Measurements from ENCODE around the gene ARID1B.

Gene ARID1B

DNA sequence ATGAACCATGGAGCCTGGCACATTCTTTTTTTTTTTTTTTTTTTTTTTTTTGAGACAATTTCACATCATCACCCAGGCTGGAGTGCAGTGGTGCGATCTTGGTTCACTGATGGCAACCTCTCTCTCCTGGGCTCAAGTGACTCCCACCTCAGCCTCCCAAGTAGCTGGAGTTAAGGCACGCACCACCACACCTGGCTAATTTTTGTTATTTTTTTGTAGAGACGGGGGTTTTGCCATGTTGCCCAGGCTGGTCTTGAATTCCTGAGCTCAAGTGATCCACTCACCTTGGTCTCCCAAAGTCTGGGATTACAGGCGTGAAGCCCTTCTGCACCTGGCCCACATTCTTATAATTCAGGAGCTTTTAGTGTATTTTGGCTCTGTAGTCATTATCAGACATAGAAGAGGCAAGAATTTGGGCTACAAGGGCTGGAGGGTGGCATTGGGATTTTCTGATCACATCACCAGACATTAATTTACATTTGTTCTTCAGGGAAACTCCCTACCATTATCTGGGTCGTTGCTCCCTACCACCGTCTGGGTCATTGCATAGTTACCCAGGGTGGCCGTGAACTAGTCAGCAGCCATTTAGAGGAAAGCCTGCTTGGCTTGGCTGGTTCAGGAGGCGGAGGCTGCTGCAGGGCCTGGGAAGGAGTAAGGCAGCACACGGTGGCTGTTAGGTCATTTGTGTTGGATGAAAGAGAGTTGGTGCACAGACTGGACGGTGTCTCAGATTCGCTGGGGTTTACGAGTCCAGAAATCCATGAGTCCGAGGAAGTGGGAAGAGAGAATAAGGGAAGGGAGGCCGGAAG, 17.6 kb downstream of the ARID1B start:
- DNase-seq = no peak

DNA sequence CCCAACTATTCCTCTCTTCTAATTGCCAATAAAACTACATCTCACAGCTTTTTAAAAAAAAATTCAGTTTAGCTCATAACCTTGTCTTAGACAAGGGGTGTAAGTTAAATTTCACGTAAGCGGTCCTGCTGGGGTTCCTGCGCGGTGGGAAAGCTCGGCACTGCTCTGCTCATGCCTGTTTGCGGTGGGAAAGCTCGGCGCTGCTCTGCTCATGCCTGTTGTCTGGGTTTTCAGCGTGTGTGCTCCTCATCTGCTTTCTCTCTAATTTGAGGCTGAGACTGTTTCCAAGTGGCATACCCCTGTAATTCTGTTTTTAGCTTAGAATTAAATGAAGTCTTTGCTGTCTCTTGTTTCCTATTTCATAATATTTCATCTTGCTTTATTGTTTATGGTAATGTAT, 18.6 kb downstream of the ARID1B start:
- DNase-seq = no peak

GRCh38 chr6:156796627-156797026, 19.4 kb downstream of the ARID1B start:
- no peak for DNase-seq

DNA sequence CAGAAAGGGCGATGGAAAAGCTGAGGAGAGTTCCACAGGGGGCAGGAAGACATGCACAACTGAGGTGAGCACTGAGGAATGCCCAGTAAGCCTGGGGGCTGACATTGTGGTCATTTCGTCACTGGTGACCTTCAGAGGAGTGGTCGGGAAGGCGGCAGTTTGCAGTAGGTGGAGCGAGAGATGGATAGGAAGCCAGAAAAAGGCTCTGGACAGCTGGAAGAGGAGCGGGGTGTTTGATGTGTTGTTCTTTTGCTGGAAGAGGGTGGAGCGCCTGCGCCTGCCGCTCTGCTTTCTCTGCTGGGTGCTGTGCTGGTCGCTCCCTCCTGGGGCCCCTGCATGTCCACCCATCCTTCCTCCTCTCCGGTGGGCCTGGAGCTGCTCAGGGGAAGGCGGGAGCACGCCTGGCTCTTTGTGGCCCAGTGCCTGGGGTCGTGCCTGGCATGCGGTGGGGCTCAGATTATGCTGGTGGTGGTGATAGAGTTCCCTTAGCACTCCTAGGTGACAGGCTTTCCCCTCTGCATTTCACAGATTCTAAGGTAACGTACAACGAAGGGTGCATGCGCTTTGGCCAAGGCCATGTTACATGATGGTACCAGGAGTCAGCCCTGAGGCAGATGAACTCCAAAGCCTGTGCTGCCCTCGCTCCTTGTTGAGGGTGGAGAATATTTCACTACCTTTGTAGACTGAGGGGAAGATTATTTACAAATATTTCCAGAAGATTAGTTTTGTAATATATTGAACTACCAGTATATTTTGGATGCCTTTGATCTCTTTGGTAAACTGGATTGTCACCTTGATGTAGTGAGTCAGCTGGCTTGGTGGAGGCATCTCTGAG, 20.9 kb downstream of the ARID1B start:
- no peak for DNase-seq

DNA sequence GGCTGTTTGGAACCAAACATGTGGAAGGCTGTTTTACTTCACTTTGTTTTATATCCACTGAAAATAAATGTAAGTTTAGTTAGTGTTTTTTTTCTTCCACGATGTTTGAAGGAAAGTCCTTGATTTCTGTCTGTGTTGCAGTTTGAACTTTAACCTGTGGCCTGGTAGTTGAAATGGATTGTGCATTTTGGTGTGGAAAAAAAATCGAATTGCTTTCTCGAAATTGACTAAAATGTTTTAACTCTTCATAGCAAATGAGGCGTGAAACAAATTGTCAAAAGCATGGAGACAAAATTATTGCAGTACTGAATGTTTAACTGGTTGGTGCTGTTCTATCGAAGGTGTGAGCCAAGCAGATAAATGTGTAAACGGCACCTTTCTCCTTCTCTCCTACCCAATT, 24.5 kb downstream of the ARID1B start:
- no peak for DNase-seq

DNA sequence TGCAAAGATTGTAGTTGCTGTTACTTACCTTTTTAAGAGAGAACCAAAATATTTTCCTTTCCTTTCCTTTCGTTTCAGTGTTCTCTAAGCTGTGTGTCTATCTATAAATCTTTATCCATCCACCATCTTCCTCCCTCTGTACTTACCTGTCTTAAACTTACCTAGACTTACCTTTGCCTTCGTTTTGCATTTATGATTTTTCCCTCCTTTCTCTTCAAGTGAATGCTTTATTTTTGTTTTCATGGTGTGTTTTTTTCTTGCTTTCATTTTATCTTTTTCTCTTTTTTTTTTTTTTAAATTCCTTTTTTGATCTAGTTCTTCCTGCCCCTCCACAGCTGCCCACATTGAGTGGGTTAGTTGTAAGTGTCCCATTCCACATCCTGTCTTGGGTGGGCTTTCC, 26.2 kb downstream of the ARID1B start:
- DNase-seq = no peak

GRCh38 chr6:156804402-156804801, 27.2 kb downstream of the ARID1B start:
- no peak for DNase-seq

DNA sequence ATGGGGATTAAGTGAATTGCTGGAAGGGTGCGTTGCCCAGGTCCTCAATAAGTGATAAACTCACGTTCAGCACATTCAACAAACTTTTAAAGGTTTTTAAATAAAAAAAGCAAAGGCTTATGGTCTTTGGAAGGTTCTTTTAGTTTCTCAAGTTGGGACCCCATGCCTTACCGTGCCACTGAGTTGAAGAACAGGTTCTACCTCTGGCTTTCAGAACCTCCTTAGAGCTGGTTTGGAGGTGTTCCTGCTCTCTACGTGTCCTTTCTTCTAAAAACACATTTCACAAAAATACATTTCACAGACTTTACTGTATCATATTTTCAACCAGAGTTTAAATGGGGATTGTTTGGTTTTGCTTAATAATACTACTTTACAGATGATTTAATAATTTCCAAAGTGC, 29.0 kb downstream of the ARID1B start:
- DNase-seq = no peak

- DNase-seq = no peak
These were observed 29.9 kb downstream of the ARID1B start for GRCh38 chr6:156807028-156807427.

GRCh38 chr6:156807795-156808194, 30.6 kb downstream of the ARID1B start:
- DNase-seq = no peak

DNA sequence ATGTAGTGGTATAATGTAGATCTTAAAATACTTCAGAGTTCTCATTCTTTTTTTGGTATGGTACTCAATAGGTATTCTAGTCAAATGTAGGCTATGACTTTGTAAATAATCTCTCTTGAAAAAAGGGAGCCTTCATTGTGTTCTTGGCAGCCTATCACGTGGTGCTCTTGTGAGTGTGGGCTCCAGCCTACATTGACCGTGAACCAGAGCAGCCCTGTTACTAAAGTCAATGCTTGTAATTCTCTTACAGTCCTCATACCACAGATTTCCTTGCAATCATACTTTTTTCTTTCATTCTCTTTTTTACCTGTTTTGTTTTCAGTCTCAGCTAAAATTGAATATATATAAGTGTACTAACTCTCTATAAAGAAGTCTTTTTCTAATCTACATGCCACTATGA, 31.1 kb downstream of the ARID1B start:
- no peak for DNase-seq

DNA sequence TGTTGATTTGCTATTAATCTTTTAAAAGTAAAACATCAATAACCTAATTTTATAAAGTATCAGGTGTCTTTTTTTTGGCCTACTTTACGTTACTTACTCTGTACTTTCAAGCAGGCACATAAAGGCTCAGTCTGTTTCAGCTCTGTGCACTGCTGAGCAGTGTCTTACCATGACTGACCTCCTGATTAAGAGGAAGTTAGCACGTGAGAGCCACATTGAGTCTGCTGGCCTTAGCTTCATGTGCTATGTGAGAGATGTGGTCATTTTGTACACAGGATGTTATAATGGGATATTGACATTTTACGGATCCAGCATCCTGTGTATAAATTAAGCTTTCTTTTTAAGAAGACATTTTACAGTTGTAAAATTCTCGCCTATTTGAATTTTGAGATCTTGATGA, 31.9 kb downstream of the ARID1B start:
- no peak for DNase-seq

DNA sequence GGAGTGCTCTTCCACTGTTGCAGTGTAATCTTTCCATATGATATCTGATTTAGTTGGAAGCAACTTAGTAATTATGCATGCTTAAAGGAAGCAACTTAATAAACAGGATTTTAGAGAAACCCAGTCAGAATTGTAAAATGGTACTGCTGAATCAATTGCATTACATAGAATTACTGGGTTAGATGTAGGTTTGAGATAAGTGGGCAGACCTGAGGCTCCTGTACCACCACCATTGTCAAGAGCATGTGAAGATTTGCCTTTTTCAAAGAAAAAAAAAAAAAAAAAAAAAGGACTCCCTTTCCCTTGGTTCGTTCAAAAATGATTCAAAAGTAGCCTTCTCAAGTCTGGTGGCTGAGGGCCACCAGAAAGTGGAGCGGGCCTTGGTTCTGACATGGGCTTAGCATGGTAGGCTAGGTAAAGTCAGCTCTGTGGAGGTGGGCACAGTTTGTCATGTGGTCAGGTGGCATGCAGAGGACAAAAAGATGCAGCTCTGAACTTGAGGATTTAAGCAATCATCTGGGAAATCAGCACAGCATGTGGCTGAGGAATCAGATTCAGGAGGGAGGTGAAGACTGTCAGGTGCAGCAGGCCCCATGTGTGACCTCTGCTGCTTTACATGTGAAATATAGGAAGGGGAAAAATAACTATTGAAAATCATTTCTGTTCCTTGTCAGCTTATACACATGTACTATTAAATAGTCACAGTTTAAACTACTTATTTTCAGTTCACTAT, 32.4 kb downstream of the ARID1B start:
- DNase-seq = no peak

GRCh38 chr6:156814036-156814581, 36.9 kb downstream of the ARID1B start:
- DNase-seq = no peak

- DNase-seq = no peak
These were observed 39.3 kb downstream of the ARID1B start for GRCh38 chr6:156816505-156816904.

DNA sequence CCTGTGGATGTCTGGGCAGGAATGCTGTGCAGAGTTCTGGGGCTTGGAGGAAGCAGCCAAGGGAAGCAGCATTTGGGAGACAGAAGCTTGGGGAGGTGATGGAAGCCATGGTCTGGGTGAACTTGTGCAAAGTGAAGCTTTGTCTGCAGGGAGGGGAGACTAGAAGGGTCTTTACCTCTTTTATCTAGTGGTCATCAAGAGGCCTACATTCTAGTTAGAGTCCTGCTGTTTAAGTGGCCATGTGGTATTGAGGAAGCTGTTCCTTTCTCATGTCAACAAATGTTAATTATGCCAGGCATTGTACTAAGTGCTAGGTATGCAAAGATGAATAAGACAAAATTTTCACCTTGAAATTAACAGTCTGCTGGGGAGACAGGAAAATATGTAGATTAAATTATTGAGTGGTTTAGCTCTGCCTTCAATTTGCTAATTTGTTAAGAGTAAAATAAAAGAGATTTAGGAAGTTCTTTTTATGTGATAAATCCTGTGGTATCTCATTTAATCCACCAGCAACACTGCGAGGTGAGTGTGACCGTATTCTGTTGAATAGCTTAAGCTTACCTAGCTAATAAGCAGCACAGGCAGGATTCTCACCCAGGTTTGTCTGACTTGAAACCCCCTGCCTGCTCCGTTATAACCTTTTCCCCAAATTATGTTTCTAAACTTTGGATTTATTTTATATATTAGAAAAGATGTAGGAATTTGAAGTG, 43.1 kb downstream of the ARID1B start:
- DNase-seq = no peak

DNA sequence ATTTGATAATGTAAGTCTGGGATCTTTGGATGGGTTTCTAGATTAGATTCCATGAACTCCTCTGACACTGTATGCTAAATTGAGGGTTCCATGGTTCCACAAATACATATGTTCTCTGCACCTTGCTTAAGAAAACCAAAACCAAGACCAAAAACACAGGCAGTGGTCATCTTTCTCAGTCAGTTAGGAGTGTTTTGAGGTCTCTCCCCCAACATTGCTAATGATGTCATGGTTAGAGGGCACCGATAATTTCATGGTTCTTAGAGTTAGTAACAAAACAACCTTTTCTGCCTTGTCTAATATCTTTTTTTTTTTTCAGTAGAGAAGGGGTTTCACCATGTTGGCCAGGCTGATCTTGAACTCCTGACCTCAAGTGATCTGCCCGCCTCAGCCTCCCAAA, 44.5 kb downstream of the ARID1B start:
- no peak for DNase-seq

DNA sequence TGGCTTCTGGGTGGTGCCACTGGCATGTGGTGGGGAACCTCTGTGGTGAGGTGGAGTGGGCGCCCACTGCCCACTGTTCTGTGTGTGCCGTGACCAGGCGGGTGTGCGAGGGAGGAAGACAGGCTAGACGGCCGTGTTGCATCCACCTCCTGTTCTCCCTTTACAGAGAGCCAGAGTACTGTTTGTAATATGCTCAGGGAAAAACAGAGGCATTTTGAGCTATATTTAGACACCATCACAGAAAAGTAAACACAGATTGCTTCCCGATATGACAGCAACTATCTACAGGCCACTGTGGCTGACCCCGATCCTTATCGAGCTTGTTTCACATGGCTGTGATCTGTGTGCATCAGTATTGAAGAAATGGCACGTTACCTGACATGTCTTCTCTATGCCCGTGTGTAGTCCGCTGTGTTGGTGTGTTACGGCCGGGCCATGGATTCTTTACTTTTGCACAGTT, 45.6 kb downstream of the ARID1B start:
- no peak for DNase-seq

- no peak for DNase-seq
These were observed 47.0 kb downstream of the ARID1B start for GRCh38 chr6:156824142-156824541.

DNA sequence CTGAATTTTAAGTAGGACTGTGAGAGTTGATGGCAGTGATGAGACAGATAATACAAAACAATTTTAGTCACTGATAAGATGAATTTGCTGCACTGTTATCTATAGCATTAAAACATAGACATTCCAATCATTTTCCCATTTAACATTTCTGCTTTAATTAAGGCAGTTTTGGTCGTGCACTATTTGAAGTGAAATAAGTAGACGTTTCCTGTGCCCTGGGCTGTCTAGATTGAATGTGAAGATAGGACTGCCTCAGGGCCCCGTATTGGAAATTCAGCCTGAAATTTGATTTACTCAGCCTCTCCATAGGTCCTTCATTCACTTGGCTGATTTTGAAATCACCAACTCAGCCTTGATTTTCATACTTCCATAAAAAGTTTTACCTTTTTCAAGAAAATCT, 48.3 kb downstream of the ARID1B start:
- no peak for DNase-seq

- DNase-seq = no peak
These were observed 49.2 kb downstream of the ARID1B start for GRCh38 chr6:156826290-156826955.

GRCh38 chr6:156827382-156827781, 50.2 kb downstream of the ARID1B start:
- DNase-seq = no peak
